A549 (cell line): ENCODE measurements around the gene ATP8A2. TPM values are rescaled to one million over a fixed set of nuclear protein-coding genes. Genes with fewer than 3 reads are reported as not detected.

Source experiments
- ATAC-seq, 2 experiments: fragments of 200-7000 bp in 1 of 2; fragments of >200 bp in 1 of 2; cut with Nextera tagmentation in 1 of 2; cut with Tn5 transposase in 1 of 2; 3 replicates each; pipeline versions ENCODE4 v1.8.0 to v1.9.1; 2018 to 2020; ENCODE audit warnings: mild to moderate bottlenecking in 1 of 2, moderate library complexity in 1 of 2
- CTCF ChIA-PET: fragments of 300-600 bp; sonication (Branson Sonifier 250); formaldehyde crosslinking; extraction: SDS; loops from one replicate; lab custom pipeline; 2021; ENCODE audit warnings: antibody characterized with exemption, inconsistent platforms; lab: Yijun Ruan, JAX
- POLR2A ChIA-PET: fragments of 350-600 bp; formaldehyde crosslinking; extraction: SDS; loops from one replicate; lab custom pipeline; 2021; ENCODE audit warnings: antibody characterized with exemption, inconsistent platforms; lab: Yijun Ruan, JAX
- DNase-seq, 2 experiments: peaks; one replicate each; pipeline versions ENCODE4 v3.0.0 to v3.0.0-alpha.2; 2011 to 2016; ENCODE audit warnings: low read depth in 1 of 2, low spot score in 1 of 2
- FAIRE-seq: peaks from 2 replicates; lab custom pipeline; 2011; peaks lifted over from hg19 to GRCh38; lab: Jason Lieb, UNC
- H3K27ac ChIP-seq, 2 experiments: fragments of >200 bp; sonication (Bioruptor Twin); formaldehyde crosslinking; 3 replicates each; pipeline ENCODE4 v1.5.1; 2016 to 2017
- H3K4me1 ChIP-seq: fragments of >200 bp; sonication (Bioruptor Twin); formaldehyde crosslinking; 3 replicates; pipeline ENCODE4 v1.6.1; 2016
- H3K4me2 ChIP-seq: fragments of >200 bp; sonication (Bioruptor Twin); formaldehyde crosslinking; 3 replicates; pipeline ENCODE4 v1.6.1; 2016
- H3K4me3 ChIP-seq: fragments of >200 bp; sonication (Bioruptor Twin); formaldehyde crosslinking; 3 replicates; pipeline ENCODE4 v1.5.1; 2016
- H3K9me3 ChIP-seq: fragments of >200 bp; sonication (Bioruptor Twin); formaldehyde crosslinking; 3 replicates; pipeline ENCODE4 v1.6.1; 2016
- BCL3 ChIP-seq: fragments of >200 bp; sonication (Bioruptor Twin); formaldehyde crosslinking; IDR thresholded peaks from 3 replicates; pipeline ENCODE4 v1.6.1; 2016
- ESRRA ChIP-seq: fragments of 150-350 bp; IDR thresholded peaks from 2 replicates; pipeline ENCODE4 v1.6.1; 2014; ENCODE audit warnings: mild to moderate bottlenecking, low read length, borderline replicate concordance
- HMGXB4 ChIP-seq: fragments of 250-450 bp; sonication (Bioruptor Pico); IDR thresholded peaks from 2 replicates; pipeline ENCODE4 v1.5.0; 2021; ENCODE audit warnings: mild to moderate bottlenecking, moderate library complexity, borderline replicate concordance
- HOXA7 ChIP-seq: fragments of 250-450 bp; sonication (Bioruptor Pico); IDR thresholded peaks from 2 replicates; pipeline ENCODE4 v1.5.0; 2020; ENCODE audit warnings: mild to moderate bottlenecking, moderate library complexity
- KDM1A ChIP-seq: fragments of 200-600 bp; sonication (generic); IDR thresholded peaks from 2 replicates; pipeline ENCODE4 v1.6.1; 2016; ENCODE audit warnings: low read depth, mild to moderate bottlenecking
- POLR2AphosphoS2 ChIP-seq: conservative IDR thresholded peaks from 2 replicates; pipeline ENCODE4 v1.6.1; 2012; ENCODE audit warnings: low read length, improper control_type of control experiment, inconsistent platforms
- RCOR1 ChIP-seq: fragments of 150-350 bp; IDR thresholded peaks from 2 replicates; pipeline ENCODE4 v1.6.1; 2014; ENCODE audit warnings: antibody characterized with exemption, low read length, low read depth
- RFX5 ChIP-seq: fragments of 450-650 bp; IDR thresholded peaks from 2 replicates; pipeline ENCODE4 v1.7.1; 2014; ENCODE audit warnings: antibody characterized with exemption, mild to moderate bottlenecking, moderate library complexity
- RNF2 ChIP-seq: fragments of 200-600 bp; sonication (generic); IDR thresholded peaks from 2 replicates; pipeline ENCODE4 v1.6.1; 2016; ENCODE audit warnings: low read depth, mild to moderate bottlenecking, antibody characterized with exemption, moderate library complexity, borderline replicate concordance
- SMC3 ChIP-seq: fragments of >200 bp; sonication (Bioruptor Twin); formaldehyde crosslinking; IDR thresholded peaks from 3 replicates; pipeline ENCODE4 v1.6.1; 2018; ENCODE audit warnings: inconsistent platforms
- SREBF2 ChIP-seq: fragments of 450-650 bp; IDR thresholded peaks from 2 replicates; pipeline ENCODE4 v1.6.1; 2014; ENCODE audit warnings: mild to moderate bottlenecking, moderate library complexity
- TP53 ChIP-seq: fragments of 250-450 bp; sonication (Bioruptor Pico); IDR thresholded peaks from 2 replicates; pipeline ENCODE4 v1.5.0; 2021; ENCODE audit warnings: mild to moderate bottlenecking, moderate library complexity
- ZC3H11A ChIP-seq: fragments of 450-650 bp; IDR thresholded peaks from 2 replicates; pipeline ENCODE4 v1.6.1; 2014; ENCODE audit warnings: antibody characterized with exemption, mild to moderate bottlenecking
- ZFP36 ChIP-seq: fragments of 450-650 bp; IDR thresholded peaks from 2 replicates; pipeline ENCODE4 v1.6.1; 2014; ENCODE audit warnings: borderline replicate concordance; ENCODE audit not compliant: partially characterized antibody
- WGBS: methylation state at CpG from one replicate; pipeline ENCODE4 v1.1.6; 2017; ENCODE audit errors: missing lambda C conversion rate; 5-methylcytosine and 5-hydroxymethylcytosine counted together
- polyA plus RNA-seq, 4 experiments: library from polyadenylated mRNA; depleted of rRNA in 3 of 4; stranded (reverse); fragments of >200 nt; fragmentation: RNase III in 1 of 4; extraction: RNeasy Plus Mini Kit Qiagen cat#74134 plus additional on column Dnase treatment in 1 of 4; gene quantifications; 2 replicates in 3 of 4; 3 replicates in 1 of 4; pipeline ENCODE4 v1.2.3, GENCODE V29; 2011 to 2017

ATP8A2 gene
- polyA plus RNA-seq, 2 of the 4 experiments (the other 2 are of a cell fraction), result 0.03 TPM; not detected in 1

GRCh38 chr13:26046639-26047038 is 674.9 kb downstream of the ATP8A2 start:
- no peak for ATAC-seq
- no peak for TF ChIP-seq RFX5
- TF ChIP-seq RNF2, result no peak
- TF ChIP-seq ZC3H11A, result no peak
- TF ChIP-seq, all 56 proteins: peak for 0
- no peak overlapping the region for H3K4me2 ChIP-seq
- FAIRE-seq (no peak), DNase-seq (no peak)
- no peaks in the 10 kb centered on the region for H3K9me3 ChIP-seq
- no peaks in the 10 kb centered on the region for H3K4me1 ChIP-seq
- H3K27ac ChIP-seq, result no peak overlapping the region
- no peak overlapping the region for H3K4me3 ChIP-seq
- ChIA-PET CTCF (no interaction called here), POLR2A (no interaction called here)
- WGBS, result 48% methylated on average over 4 of the region's 16 CpGs

- Histone ChIP-seq H3K9me3 (no peaks in the 10 kb centered on the region), H3K4me1 (no peaks in the 10 kb centered on the region), H3K4me2 (no peak overlapping the region), H3K27ac (no peak overlapping the region), H3K4me3 (no peak overlapping the region)
- CTCF ChIA-PET, result no interaction called here
- no peak for TF ChIP-seq POLR2AphosphoS2
- TF ChIP-seq TP53 (CRISPR knock-in tag), result no peak
- TF ChIP-seq BCL3, result no peak
- TF ChIP-seq RNF2, result no peak
- no peak for TF ChIP-seq RCOR1
- no peak for TF ChIP-seq KDM1A
- TF ChIP-seq SREBF2, result no peak
- no peak for TF ChIP-seq SMC3
- no peak for ATAC-seq
- FAIRE-seq, result no peak
- POLR2A ChIA-PET, result no interaction called here
- WGBS, result 30% methylated on average over 4 of the region's 4 CpGs
- no peak for DNase-seq
These were observed 675.3 kb downstream of the ATP8A2 start for GRCh38 chr13:26047040-26047439.

GRCh38 chr13:26048741-26049140 is 677.0 kb downstream of the ATP8A2 start:
- FAIRE-seq (no peak), ATAC-seq (no peak)
- Histone ChIP-seq H3K4me1 (no peaks in the 10 kb centered on the region), H3K4me3 (no peak overlapping the region), H3K27ac (no peak overlapping the region)
- 26% methylated on average over 4 of the region's 4 CpGs for WGBS
- ChIA-PET POLR2A (no interaction called here), CTCF (no interaction called here)
- TF ChIP-seq HMGXB4 (no peak), RCOR1 (no peak), SMC3 (no peak), ESRRA (no peak), HOXA7 (CRISPR knock-in tag) (no peak)
- TF ChIP-seq, all 56 proteins: peak for 0
- DNase-seq, result no peak
- Histone ChIP-seq H3K9me3 (no peaks in the 10 kb centered on the region), H3K4me2 (no peak overlapping the region)

GRCh38 chr13:26050568-26051230 is 678.9 kb downstream of the ATP8A2 start:
- no peaks in the 10 kb centered on the region for H3K9me3 ChIP-seq
- no peak overlapping the region for H3K4me3 ChIP-seq
- no peak for TF ChIP-seq ZFP36
- H3K27ac ChIP-seq, result no peak overlapping the region
- FAIRE-seq (no peak), DNase-seq (peak in 1 of 2 experiments; percentile 2), ATAC-seq (peak in 1 of 2 experiments; percentile 35; a peak in 3 of 6 replicates)
- no peaks in the 10 kb centered on the region for H3K4me1 ChIP-seq
- ChIA-PET POLR2A (no interaction called here), CTCF (no interaction called here)
- H3K4me2 ChIP-seq, result no peak overlapping the region; the same call in 2 of the 3 replicates
- whole genome bisulfite sequencing, result 63% methylated on average over 35 of the region's 82 CpGs
